K562 (cell line): ENCODE measurements around the gene ORC1. TPM values are rescaled to one million over a fixed set of nuclear protein-coding genes. Genes with fewer than 3 reads are reported as not detected.

Source experiments
- ATAC-seq: fragments of 200-7000 bp; cut with Tn5 transposase; 3 replicates; pipeline ENCODE4 v1.9.1; 2020; ENCODE audit warnings: moderate library complexity
- BruUV-seq: library from RNA; stranded (reverse); fragments of 400-500 nt; replicated peaks from 2 replicates; lab custom pipeline; 2021; lab: Mats Ljungman, UMichigan
- CTCF ChIA-PET: fragments of 300-600 bp; formaldehyde crosslinking; extraction: SDS; loops from one replicate; lab custom pipeline; 2021; ENCODE audit warnings: low intra/inter-chr PET ratio; lab: Yijun Ruan, JAX
- POLR2A ChIA-PET: fragments of 300-600, 350-650 bp; sonication (Branson Sonifier 250); formaldehyde crosslinking; extraction: SDS; loops from one replicate; lab custom pipeline; 2021; ENCODE audit warnings: antibody characterized with exemption, inconsistent platforms; lab: Yijun Ruan, JAX
- DNase-seq, 4 experiments: peaks; one replicate each; pipeline versions ENCODE4 v3.0.0 to v3.0.0-alpha.2; 2011 to 2018; ENCODE audit warnings: low spot score in 3 of 4, mixed read lengths in 3 of 4; ENCODE audit errors: extremely low read depth in 1 of 4
- FAIRE-seq: peaks from 2 replicates; lab custom pipeline; 2011; peaks lifted over from hg19 to GRCh38; lab: Jason Lieb, UNC
- H2AFZ ChIP-seq: 2 replicates; pipeline ENCODE4 v1.6.0; 2011; ENCODE audit warnings: low read depth, low read length, control low read depth, inconsistent platforms
- H3K27ac ChIP-seq: fragments of 200-600 bp; 3 replicates; pipeline ENCODE4 v1.8.0; 2011; ENCODE audit warnings: low read depth, mild to moderate bottlenecking, control low read depth, inconsistent platforms, low read length, moderate library complexity, mixed read lengths; ENCODE audit errors: extremely low read depth
- H3K27me3 ChIP-seq, 2 experiments: fragments of 300-600 bp in 1 of 2; 2 replicates in 1 of 2; 3 replicates in 1 of 2; pipeline versions ENCODE4 v1.6.0 to v1.8.0; 2011; ENCODE audit warnings: inconsistent platforms in 2 of 2, low read length in 2 of 2, mild to moderate bottlenecking in 1 of 2, mixed read lengths in 1 of 2, moderate library complexity in 1 of 2; ENCODE audit not compliant: control insufficient read depth in 2 of 2, insufficient read depth in 2 of 2
- H3K36me3 ChIP-seq: fragments of 300-600 bp; 3 replicates; pipeline ENCODE4 v1.8.0; 2011; ENCODE audit warnings: mild to moderate bottlenecking, low read length, inconsistent platforms; ENCODE audit not compliant: control insufficient read depth, insufficient read depth
- H3K4me1 ChIP-seq, 2 experiments: fragments of 200-600 bp in 1 of 2; replicated peaks in 1 of 2; 2 replicates in 1 of 2; 3 replicates in 1 of 2; pipeline versions ENCODE4 v1.5.1 to v1.8.0; 2011; ENCODE audit warnings: inconsistent platforms in 2 of 2, low read length in 2 of 2, mild to moderate bottlenecking in 1 of 2, mixed read lengths in 1 of 2, moderate library complexity in 1 of 2; ENCODE audit not compliant: control insufficient read depth in 2 of 2, insufficient read depth in 2 of 2
- H3K4me2 ChIP-seq: 2 replicates; pipeline ENCODE4 v1.6.1; 2011; ENCODE audit warnings: low read length, control low read depth, inconsistent platforms, mixed read lengths; ENCODE audit not compliant: insufficient read depth
- H3K4me3 ChIP-seq: fragments of 200-600 bp; sonication (generic), shearing (Covaris generic); 2 replicates; pipeline ENCODE4 v1.5.1; 2016; ENCODE audit warnings: control low read depth, inconsistent platforms
- H3K79me2 ChIP-seq: fragments of 200-600 bp; 3 replicates; pipeline ENCODE4 v1.8.0; 2011; ENCODE audit warnings: low read length, inconsistent platforms; ENCODE audit not compliant: control insufficient read depth, insufficient read depth
- H3K9ac ChIP-seq, 2 experiments: 2 replicates each; pipeline versions ENCODE4 v1.6.0 to v1.6.1; 2011; ENCODE audit warnings: low read depth in 2 of 2, low read length in 2 of 2, control low read depth in 1 of 2, inconsistent platforms in 1 of 2, mild to moderate bottlenecking in 1 of 2, mixed read lengths in 1 of 2; ENCODE audit not compliant: insufficient read depth in 1 of 2
- H3K9me1 ChIP-seq: one replicate; pipeline ENCODE4 v1.6.0; 2011; ENCODE audit warnings: inconsistent platforms, mild to moderate bottlenecking, low read length, moderate library complexity; ENCODE audit not compliant: control insufficient read depth, insufficient read depth
- H3K9me3 ChIP-seq: replicated peaks from 2 replicates; pipeline ENCODE4 v1.5.1; 2011; ENCODE audit warnings: low read depth, low read length, inconsistent platforms; ENCODE audit not compliant: control insufficient read depth, insufficient read depth
- H4K20me1 ChIP-seq: replicated peaks from 2 replicates; pipeline ENCODE4 v1.6.1; 2011; ENCODE audit warnings: low read length, inconsistent platforms, mixed read lengths; ENCODE audit not compliant: control insufficient read depth, insufficient read depth
- CHD1 ChIP-seq: fragments of 200-600 bp; sonication (generic); IDR thresholded peaks from one replicate; pipeline ENCODE4 v1.6.1; 2012; ENCODE audit warnings: mild to moderate bottlenecking, moderate library complexity, low read length, inconsistent platforms
- EGR1 ChIP-seq: fragments of 450-650 bp; conservative IDR thresholded peaks from 2 replicates; pipeline ENCODE4 v1.6.1; 2017; ENCODE audit warnings: mild to moderate bottlenecking
- FOXM1 ChIP-seq, 2 experiments: fragments of 450-650 bp in 1 of 2; sonication (generic) in 1 of 2; formaldehyde crosslinking in 1 of 2; IDR thresholded peaks; 2 replicates each; pipeline versions ENCODE4 v1.6.1 to v1.9.0; 2017 to 2022; ENCODE audit warnings: low read depth in 2 of 2, mild to moderate bottlenecking in 2 of 2, missing genetic modification reagents in 1 of 2, moderate library complexity in 1 of 2
- KDM2B ChIP-seq: fragments of 250-450 bp; sonication (Bioruptor Pico); IDR thresholded peaks from 2 replicates; pipeline ENCODE4 v1.8.0; 2021; ENCODE audit warnings: mild to moderate bottlenecking, moderate library complexity
- NR0B1 ChIP-seq: fragments of 450-650 bp; IDR thresholded peaks from one replicate; pipeline ENCODE4 v1.6.1; 2018; ENCODE audit warnings: mild to moderate bottlenecking, moderate library complexity; ENCODE audit not compliant: partially characterized antibody
- POLR3G ChIP-seq: IDR thresholded peaks from 2 replicates; pipeline ENCODE4 v1.6.1; 2011; ENCODE audit not compliant: insufficient read length, insufficient replicate concordance; ENCODE audit errors: extremely low read depth
- PRMT5 ChIP-seq: sonication (generic); formaldehyde crosslinking; IDR thresholded peaks from 2 replicates; pipeline ENCODE4 v1.5.0; 2020; ENCODE audit warnings: missing genetic modification reagents
- PRPF4 ChIP-seq: fragments of 200-400 bp; formaldehyde crosslinking; IDR thresholded peaks from one replicate; pipeline ENCODE4 v1.6.1; 2017; ENCODE audit warnings: low read length, low read depth, mild to moderate bottlenecking; ENCODE audit not compliant: insufficient read depth, poor library complexity, severe bottlenecking
- STAT5B ChIP-seq: fragments of 250-450 bp; sonication (Bioruptor Pico); IDR thresholded peaks from 2 replicates; pipeline ENCODE4 v1.8.0; 2021; ENCODE audit warnings: mild to moderate bottlenecking, inconsistent platforms
- UBTF ChIP-seq, 2 experiments: IDR thresholded peaks; 2 replicates each; pipeline ENCODE4 v1.6.1; 2012; ENCODE audit warnings: improper control_type of control experiment in 2 of 2, low read depth in 2 of 2, low read length in 2 of 2, borderline replicate concordance in 1 of 2
- ZNF197 ChIP-seq: fragments of 200-800 bp; sonication (Bioruptor generic); IDR thresholded peaks from 2 replicates; pipeline ENCODE4 v1.6.1; 2016; ENCODE audit warnings: low read depth, missing genetic modification characterization, missing compliant biosample characterization
- ZNF551 ChIP-seq: fragments of 250-450 bp; sonication (Bioruptor Pico); IDR thresholded peaks from 2 replicates; pipeline ENCODE4 v1.5.0; 2021; ENCODE audit warnings: mild to moderate bottlenecking, moderate library complexity
- ZNF609 ChIP-seq: sonication (generic); formaldehyde crosslinking; IDR thresholded peaks from 2 replicates; pipeline ENCODE4 v1.8.1; 2023; ENCODE audit warnings: missing genetic modification reagents, mild to moderate bottlenecking, borderline replicate concordance
- WGBS: fragments of 100-300 bp; shearing (Covaris generic); methylation state at CpG from one replicate; pipeline ENCODE4 v1.1.6; 2016; ENCODE audit warnings: low coverage, mixed read lengths; ENCODE audit not compliant: insufficient coverage; ENCODE audit errors: missing lambda C conversion rate; 5-methylcytosine and 5-hydroxymethylcytosine counted together
- in situ Hi-C: fragments of 300-500 bp; cut with MboI; formaldehyde crosslinking; loops from 4 replicates; pipeline ENCODE4 v1.15.0; 2018; ENCODE audit warnings: inconsistent platforms, mixed read lengths
- intact Hi-C: fragments of 100-400 bp; cut with micrococcal nuclease; formaldehyde crosslinking; loops from 2 replicates; pipeline ENCODE4 v1.14.2; 2022
- polyA plus RNA-seq, 8 experiments: library from polyadenylated mRNA; depleted of rRNA in 4 of 8; stranded (reverse) in 5 of 8; unstranded in 3 of 8; fragments of >200 nt; fragmentation: Nextera tagmentation in 2 of 8; fragmentation: Illumina TruSeq in 1 of 8; extraction: Ambion mirVana in 2 of 8; extraction: Trizol in 1 of 8; gene quantifications; 2 replicates each; pipeline versions ENCODE4 v1.2.1 to v1.2.3, GENCODE V29; 2011 to 2014; ENCODE audit warnings: inconsistent platforms in 1 of 8, missing spikeins in 1 of 8
- total RNA-seq, 7 experiments: library from RNA; depleted of rRNA in 6 of 7; stranded (reverse); fragments of >200 nt in 6 of 7; fragmentation: Illumina TruSeq in 2 of 7; extraction: Trizol in 2 of 7; gene quantifications; 2 replicates each; pipeline versions ENCODE4 v1.2.1 to v1.2.3, GENCODE V29; 2011 to 2021; ENCODE audit warnings: low replicate concordance in 1 of 7

The ORC1 gene
- total and polyA plus RNA-seq, 9 of the 15 experiments (the other 6 are each of a cell fraction or from before 2014, with no cell fraction given) = 26.4 to 91.6 (median 69.7) TPM

GRCh38 chr1:52420713-52421112, 16.5 kb upstream of the ORC1 start (continued):
- no peak for TF ChIP-seq UBTF (IDR thresholded peaks at IDR 0.05; ENCODE audit: borderline replicate concordance in 1 of 2, low read depth in 2 of 2, low read length in 2 of 2)
- TF ChIP-seq ZNF551 (CRISPR knock-in tag) = no peak
- TF ChIP-seq CHD1 = no peak
- no peak for TF ChIP-seq PRMT5 (CRISPR knock-in tag)
- no peak for TF ChIP-seq FOXM1 (IDR thresholded peaks at IDR 0.05; ENCODE audit: low read depth)
- TF ChIP-seq FOXM1 (CRISPR knock-in tag; IDR thresholded peaks at IDR 0.05; ENCODE audit: low read depth) = no peak
- TF ChIP-seq POLR3G = no peak
- TF ChIP-seq, all 486 proteins: peak for 0

- intact Hi-C loops (no loop called here), in situ Hi-C loops (no loop called here)
- H3K4me3 ChIP-seq = no peak overlapping the region
- FAIRE-seq (no peak), ATAC-seq (no peak), DNase-seq (no peak)
- no TSS peak for BruUV-seq
- no peaks in the 10 kb centered on the region for H3K79me2 ChIP-seq
- H3K4me1 ChIP-seq = no peaks in the 10 kb centered on the region
- no peak overlapping the region for H3K9ac ChIP-seq
- no peaks in the 10 kb centered on the region for H3K9me3 ChIP-seq
- H3K27me3 ChIP-seq = no peaks in the 10 kb centered on the region
- 96% methylated on average over 2 of the region's 2 CpGs for WGBS
- no peaks in the 10 kb centered on the region for H4K20me1 ChIP-seq
- POLR2A ChIA-PET = interaction anchor here (1.1 to 7.7 kb wide), 2 partner anchors 10 to 66 kb away, joined by 3 to 58 read pairs; partner anchors contain the start of genes ORC1 and PRPF38A
- H3K4me2 ChIP-seq = no peak overlapping the region
- no peak overlapping the region for H2AFZ ChIP-seq
- H3K27ac ChIP-seq = no peak overlapping the region
- H3K36me3 ChIP-seq = peaks cover 95% of the 10 kb centered on the region
- H3K9me1 ChIP-seq = no peaks in the 10 kb centered on the region
- CTCF ChIA-PET = no interaction called here
- TF ChIP-seq EGR1 = no peak
- no peak for TF ChIP-seq PRPF4
- TF ChIP-seq ZNF609 = no peak
- TF ChIP-seq KDM2B (CRISPR knock-in tag) = no peak
- no peak for TF ChIP-seq NR0B1
- TF ChIP-seq STAT5B (CRISPR knock-in tag) = no peak
- no peak for TF ChIP-seq ZNF197
Observed at GRCh38 chr1:52416811-52417210, 12.6 kb upstream of the ORC1 start.
